Ureter (tissue), 1 donor: Measurements from ENCODE around the gene ELK3. TPM values are rescaled to one million over a fixed set of nuclear protein-coding genes. Genes with fewer than 3 reads are reported as not detected.

ENCODE experiments used
- DNase-seq: peaks from one replicate; pipeline ENCODE4 v3.0.0-alpha.2; 2020; ENCODE audit warnings: low spot score
- total RNA-seq: library from RNA; stranded (reverse); gene quantifications from one replicate; pipeline ENCODE4 v1.2.4, GENCODE V29; 2023
- donor health status: DM: yes; HTN: yes; CAD: no.

ELK3 gene
- total RNA-seq, 1 donor from 2014 or later: 41.7 TPM

GRCh38 chr12:96211988-96212387 is 17.8 kb downstream of the ELK3 start:
- DNase-seq: no peak

GRCh38 chr12:96212456-96213375 is 18.5 kb downstream of the ELK3 start:
- DNase-seq: no peak

- no peak for DNase-seq
These were observed 19.7 kb downstream of the ELK3 start for GRCh38 chr12:96213869-96214268.

- no peak for DNase-seq
These were observed 21.7 kb downstream of the ELK3 start for GRCh38 chr12:96215919-96216273.

- no peak for DNase-seq
These were observed 25.0 kb downstream of the ELK3 start for GRCh38 chr12:96218989-96219678.

GRCh38 chr12:96219700-96220206 is 25.6 kb downstream of the ELK3 start:
- peak; percentile 84 for DNase-seq

GRCh38 chr12:96220902-96221301 is 26.7 kb downstream of the ELK3 start:
- DNase-seq: no peak

- no peak for DNase-seq
These were observed 27.2 kb downstream of the ELK3 start for GRCh38 chr12:96221391-96221790.

GRCh38 chr12:96223411-96224218 is 29.4 kb downstream of the ELK3 start:
- no peak for DNase-seq

GRCh38 chr12:96224219-96224615 is 30.0 kb downstream of the ELK3 start:
- no peak for DNase-seq

GRCh38 chr12:96225044-96225855 is 31.1 kb downstream of the ELK3 start:
- DNase-seq: no peak

- DNase-seq: no peak
These were observed 31.8 kb downstream of the ELK3 start for GRCh38 chr12:96225994-96226399.

GRCh38 chr12:96226401-96226800 is 32.2 kb downstream of the ELK3 start:
- no peak for DNase-seq

GRCh38 chr12:96226801-96227348 is 32.7 kb downstream of the ELK3 start:
- DNase-seq: no peak

GRCh38 chr12:96227365-96228106 is 33.4 kb downstream of the ELK3 start:
- DNase-seq: no peak

- DNase-seq: no peak
These were observed 34.5 kb downstream of the ELK3 start for GRCh38 chr12:96228566-96229248.

- no peak for DNase-seq
These were observed 36.5 kb downstream of the ELK3 start for GRCh38 chr12:96230646-96231045.

GRCh38 chr12:96233168-96233567 is 39.0 kb downstream of the ELK3 start:
- no peak for DNase-seq

- DNase-seq: peak; percentile 90
These were observed 39.8 kb downstream of the ELK3 start for GRCh38 chr12:96233939-96234461.
